Fibroblast of lung (primary cell): ENCODE results near the gene THOP1. TPM values are rescaled to one million over a fixed set of nuclear protein-coding genes. Genes with fewer than 3 reads are reported as not detected.

Experiments
- DNase-seq, 2 donors: peaks; one replicate each; pipeline versions ENCODE4 v3.0.0 to v3.0.0-alpha.2; 2010; ENCODE audit warnings: low read depth in 2 of 2
- H2AFZ ChIP-seq: 2 replicates; pipeline ENCODE4 v1.5.1; 2012; ENCODE audit warnings: low read length, control low read depth, inconsistent platforms
- H3K27ac ChIP-seq: 2 replicates; pipeline ENCODE4 v1.5.1; 2011; ENCODE audit warnings: low read length, control low read depth; ENCODE audit not compliant: insufficient read depth
- H3K27me3 ChIP-seq: 2 replicates; pipeline ENCODE4 v1.5.1; 2011; ENCODE audit warnings: mild to moderate bottlenecking, low read length; ENCODE audit not compliant: control insufficient read depth, insufficient read depth
- H3K36me3 ChIP-seq: 2 replicates; pipeline ENCODE4 v1.5.1; 2011; ENCODE audit warnings: low read length; ENCODE audit not compliant: control insufficient read depth, insufficient read depth
- H3K4me1 ChIP-seq: 2 replicates; pipeline ENCODE4 v1.5.1; 2011; ENCODE audit warnings: low read length; ENCODE audit not compliant: control insufficient read depth, insufficient read depth; ENCODE audit errors: extremely low read depth
- H3K4me2 ChIP-seq: 2 replicates; pipeline ENCODE4 v1.5.1; 2011; ENCODE audit warnings: low read length, control low read depth; ENCODE audit not compliant: insufficient read depth; ENCODE audit errors: extremely low read depth
- H3K4me3 ChIP-seq, 4 experiments: fragments of 200-600 bp in 1 of 4; sonication (generic) in 1 of 4; replicated peaks in 1 of 4; 2 replicates each; pipeline ENCODE4 v1.5.1; 2011 to 2016; ENCODE audit warnings: low read length in 4 of 4, low read depth in 3 of 4, mild to moderate bottlenecking in 3 of 4, control low read depth in 2 of 4, inconsistent platforms in 1 of 4, mixed read lengths in 1 of 4; ENCODE audit not compliant: insufficient read depth in 1 of 4; ENCODE audit errors: control extremely low read depth in 1 of 4
- H3K79me2 ChIP-seq: 2 replicates; pipeline ENCODE4 v1.5.1; 2012; ENCODE audit warnings: mild to moderate bottlenecking, low read length, inconsistent platforms; ENCODE audit not compliant: control insufficient read depth, insufficient read depth
- H3K9ac ChIP-seq: 2 replicates; pipeline ENCODE4 v1.5.1; 2011; ENCODE audit warnings: mild to moderate bottlenecking, low read length, control low read depth; ENCODE audit not compliant: insufficient read depth
- H3K9me3 ChIP-seq: 2 replicates; pipeline ENCODE4 v1.5.1; 2012; ENCODE audit warnings: low read depth, low read length; ENCODE audit not compliant: control insufficient read depth, insufficient read depth
- H4K20me1 ChIP-seq: 2 replicates; pipeline ENCODE4 v1.5.1; 2011; ENCODE audit warnings: low read length; ENCODE audit not compliant: control insufficient read depth, insufficient read depth; ENCODE audit errors: extremely low read depth
- CTCF ChIP-seq, 2 donors: IDR thresholded peaks in 1 of 2; conservative IDR thresholded peaks in 1 of 2; 1 replicate in 1 of 2; 2 replicates in 1 of 2; pipeline ENCODE4 v1.5.1; 2011 to 2012; ENCODE audit warnings: low read length in 2 of 2, control low read depth in 1 of 2, inconsistent platforms in 1 of 2, low read depth in 1 of 2, mild to moderate bottlenecking in 1 of 2
- EZH2 ChIP-seq: IDR thresholded peaks from 2 replicates; pipeline ENCODE4 v1.5.1; 2012; ENCODE audit warnings: low read length, control low read depth, mild to moderate bottlenecking; ENCODE audit errors: missing control alignments
- polyA plus RNA-seq, 2 donors: library from polyadenylated mRNA; depleted of rRNA in 1 of 2; stranded (reverse) in 1 of 2; unstranded in 1 of 2; fragments of >200 nt; gene quantifications; 2 replicates each; pipeline ENCODE4 v1.2.1, GENCODE V29; 2011 to 2012; ENCODE audit warnings: missing spikeins in 1 of 2
- total RNA-seq: library from RNA; depleted of rRNA; stranded (reverse); fragments of >200 nt; gene quantifications from 2 replicates; pipeline ENCODE4 v1.2.1, GENCODE V29; 2014

Gene THOP1
- total and polyA plus RNA-seq, 2 donors (not counting 1 experiment from before 2014, with no cell fraction given): 23.6 to 49.5 TPM

DNA sequence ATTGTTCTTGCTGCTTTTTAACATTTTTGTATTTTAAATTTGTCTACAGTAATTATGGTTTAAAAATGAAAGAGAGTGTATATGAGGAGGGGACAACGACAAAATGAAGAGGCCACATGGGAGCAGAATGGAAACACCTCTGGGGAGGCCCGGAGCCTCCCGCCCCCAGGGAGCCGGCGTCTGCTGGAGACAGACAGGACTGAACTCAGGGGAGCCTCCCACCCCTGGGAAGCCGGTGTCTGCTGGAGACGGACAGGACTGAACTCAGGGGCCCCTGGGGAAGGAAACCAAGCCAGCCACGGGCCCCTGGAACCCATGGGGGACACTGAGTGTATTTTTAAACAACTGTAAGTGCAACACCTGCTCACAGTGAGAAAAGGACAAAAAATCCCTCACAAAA, 28.8 kb upstream of the THOP1 start:
- peaks cover 28% of the 10 kb centered on the region for H3K36me3 ChIP-seq

DNA sequence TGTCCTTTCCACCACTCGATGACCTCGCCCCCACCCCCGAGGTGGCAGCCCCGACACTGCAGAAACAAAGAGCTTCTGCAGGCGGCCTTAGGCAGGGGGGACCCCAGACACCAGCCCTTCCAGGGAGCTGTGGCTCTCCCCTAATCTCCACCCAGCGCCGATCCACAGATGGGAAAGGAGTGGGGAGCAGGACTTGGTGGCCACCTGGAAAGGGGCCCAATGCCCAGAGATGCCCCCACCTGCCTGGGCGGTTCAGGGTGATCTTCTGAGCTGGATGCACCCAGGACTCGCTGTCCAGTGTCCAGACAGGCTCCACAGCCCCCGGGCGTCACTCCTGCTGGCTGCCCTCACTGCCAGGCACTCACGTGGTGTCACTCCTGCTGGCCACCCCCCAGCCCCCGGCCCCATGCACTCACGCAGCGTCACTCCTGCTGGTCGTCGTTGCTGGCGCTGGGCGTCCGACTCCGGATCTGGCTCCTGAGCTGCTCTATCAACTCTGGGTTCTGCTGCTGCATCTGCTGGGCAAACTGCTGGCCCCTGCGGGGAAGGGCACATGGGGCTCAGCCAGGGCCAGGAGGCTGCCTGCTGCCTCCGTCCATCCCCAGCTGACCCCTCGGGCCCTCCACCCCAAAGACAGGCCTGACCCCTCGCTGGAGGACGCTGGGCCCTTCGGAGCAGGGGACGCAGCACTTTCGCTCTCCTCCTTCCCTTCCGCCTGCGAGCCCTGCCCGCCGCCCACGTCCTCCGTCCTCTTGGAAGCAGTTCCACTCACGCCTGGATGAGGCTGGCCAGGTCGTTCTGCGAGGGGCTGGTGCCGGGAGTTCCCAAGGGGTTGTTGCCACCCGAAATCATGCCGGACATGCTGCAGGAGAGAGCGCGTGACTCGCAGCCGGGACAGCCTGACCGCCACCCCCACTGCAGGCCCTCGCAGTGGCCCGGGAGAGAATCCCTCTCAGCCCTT, 28.1 kb upstream of the THOP1 start:
- Histone ChIP-seq H3K79me2 (no peaks in the 10 kb centered on the region), H3K4me1 (no peaks in the 10 kb centered on the region), H3K4me3 (no peak overlapping the region), H2AFZ (no peak overlapping the region), H3K27ac (no peak overlapping the region), H3K9ac (no peak overlapping the region), H3K4me2 (no peak overlapping the region), H3K9me3 (no peaks in the 10 kb centered on the region), H3K27me3 (no peaks in the 10 kb centered on the region), H4K20me1 (no peaks in the 10 kb centered on the region), H3K36me3 (peaks cover 28% of the 10 kb centered on the region)
- TF ChIP-seq CTCF (conservative IDR thresholded peaks at IDR 0.05 in 1 of 2, IDR thresholded peaks at IDR 0.05 in 1 of 2; ENCODE audit: low read depth in 1 of 2, low read length in 2 of 2) (no peak), EZH2 (no peak)
- DNase-seq: no peak

More for the DNA sequence above, 28.8 kb upstream of the THOP1 start:
- H3K27me3 ChIP-seq: no peaks in the 10 kb centered on the region
- H3K79me2 ChIP-seq: no peaks in the 10 kb centered on the region
- no peaks in the 10 kb centered on the region for H4K20me1 ChIP-seq
- no peak overlapping the region for H3K4me3 ChIP-seq
- H3K4me1 ChIP-seq: no peaks in the 10 kb centered on the region
- H3K27ac ChIP-seq: no peak overlapping the region
- no peak overlapping the region for H2AFZ ChIP-seq
- H3K4me2 ChIP-seq: no peak overlapping the region
- TF ChIP-seq EZH2 (no peak), CTCF (conservative IDR thresholded peaks at IDR 0.05 in 1 of 2, IDR thresholded peaks at IDR 0.05 in 1 of 2; ENCODE audit: low read depth in 1 of 2, low read length in 2 of 2) (no peak)
- no peaks in the 10 kb centered on the region for H3K9me3 ChIP-seq
- no peak overlapping the region for H3K9ac ChIP-seq
- DNase-seq: no peak

GRCh38 chr19:2758601-2759313, 26.5 kb upstream of the THOP1 start:
- no peak for DNase-seq
- Histone ChIP-seq H3K27me3 (no peaks in the 10 kb centered on the region), H3K79me2 (no peaks in the 10 kb centered on the region), H3K9ac (no peak overlapping the region), H3K4me2 (no peak overlapping the region), H3K4me1 (no peaks in the 10 kb centered on the region), H4K20me1 (no peaks in the 10 kb centered on the region), H3K27ac (no peak overlapping the region), H2AFZ (no peak overlapping the region), H3K36me3 (peaks cover 31% of the 10 kb centered on the region), H3K9me3 (no peaks in the 10 kb centered on the region), H3K4me3 (no peak overlapping the region)
- TF ChIP-seq EZH2: no peak
- no peak for TF ChIP-seq CTCF (conservative IDR thresholded peaks at IDR 0.05 in 1 of 2, IDR thresholded peaks at IDR 0.05 in 1 of 2; ENCODE audit: low read depth in 1 of 2, low read length in 2 of 2)
